ENCODE results near the gene RRAS. TPM values are rescaled to one million over a fixed set of nuclear protein-coding genes. Genes with fewer than 3 reads are reported as not detected.

The RRAS gene
- 55.4 and 88.5 TPM in 2 replicates for total RNA-seq

GRCh38 chr19:49640113-49640898 is at the start of gene RRAS:
Gene RRAS (minus strand): TSS chr19:49640143. CDS start chr19:49640098, 45 bp downstream.

GRCh38 chr19:49689133-49690078 is 49.5 kb upstream of the RRAS start, which contains the start of gene ADM5:
Gene ADM5 (plus strand): TSS chr19:49689594. CDS start chr19:49689838, 244 bp downstream.

GRCh38 chr19:49677231-49677900 is 37.4 kb upstream of the RRAS start, which contains the start of gene PRMT1:
Gene PRMT1 (plus strand): TSS chr19:49677271. CDS start chr19:49677281, 10 bp downstream.

GRCh38 chr19:49665351-49666119 is 25.6 kb upstream of the RRAS start, which contains the start of the genes BCL2L12 and IRF3:
Gene BCL2L12 (plus strand): TSS chr19:49665933. CDS start chr19:49666693, 760 bp downstream.
Gene IRF3 (minus strand): TSS chr19:49665857. CDS start chr19:49664838, 1,019 bp downstream.

GRCh38 chr19:49641688-49642491 is 1.9 kb upstream of the RRAS start, which contains the start of gene SCAF1:
Gene SCAF1 (plus strand): TSS chr19:49642209. CDS start chr19:49645027, 2,818 bp downstream.

GRCh38 chr19:49590971-49591730 is 48.8 kb downstream of the RRAS start, which contains the start of gene PRR12:
Gene PRR12 (plus strand): TSS chr19:49591182. CDS start chr19:49591655, 473 bp downstream.

Other genes with a start within 250 kb of the RRAS start
- gene PTH2, start 216.7 kb downstream of the RRAS start, total RNA-seq: not detected in 2 replicates
- not detected in 2 replicates for gene GFY, start 214.8 kb downstream of the RRAS start, total RNA-seq
- not detected in 2 replicates for gene SLC17A7, start 198.6 kb downstream of the RRAS start, total RNA-seq
- 74.7 and 86.8 TPM in 2 replicates for gene PIH1D1, start 188.3 kb downstream of the RRAS start, total RNA-seq
- 19.4 and 29.5 TPM in 2 replicates for gene ALDH16A1, start 186.9 kb downstream of the RRAS start, total RNA-seq
- gene FLT3LG, start 165.9 kb downstream of the RRAS start, total RNA-seq: 1.6 and 2.1 TPM in 2 replicates
- gene RPL13A, start 152.5 kb downstream of the RRAS start, total RNA-seq: 2,476 and 3,531 TPM in 2 replicates
- 3,565 and 3,976 TPM in 2 replicates for gene RPS11, start 143.7 kb downstream of the RRAS start, total RNA-seq
- 16.1 and 27.0 TPM in 2 replicates for gene FCGRT, start 127.5 kb downstream of the RRAS start, total RNA-seq
- gene RCN3, start 112.1 kb downstream of the RRAS start, total RNA-seq: 1.3 and 3.3 TPM in 2 replicates
- 52.4 and 71.2 TPM in 2 replicates for gene NOSIP, start 59.6 kb downstream of the RRAS start, total RNA-seq
- 5.7 and 8.2 TPM in 2 replicates for gene PRRG2, start 58.8 kb downstream of the RRAS start, total RNA-seq
- gene PRR12, start 49.0 kb downstream of the RRAS start, total RNA-seq: 4.7 and 6.0 TPM in 2 replicates
- gene SCAF1, start 2.1 kb upstream of the RRAS start, total RNA-seq: 28.1 and 35.2 TPM in 2 replicates
- 71.1 and 83.8 TPM in 2 replicates for gene IRF3, start 25.7 kb upstream of the RRAS start, total RNA-seq
- 18.4 and 37.6 TPM in 2 replicates for gene BCL2L12, start 25.8 kb upstream of the RRAS start, total RNA-seq
- 301 and 446 TPM in 2 replicates for gene PRMT1, start 37.1 kb upstream of the RRAS start, total RNA-seq
- gene ADM5, start 49.5 kb upstream of the RRAS start, total RNA-seq: 1.3 and 4.1 TPM in 2 replicates
- 0.23 and 2.0 TPM in 2 replicates for gene CPT1C, start 51.0 kb upstream of the RRAS start, total RNA-seq
- gene TSKS, start 123.2 kb upstream of the RRAS start, total RNA-seq: not detected in 2 replicates
- 101 TPM in 2 replicates for gene AP2A1, start 126.9 kb upstream of the RRAS start, total RNA-seq
- 11.5 and 13.8 TPM in 2 replicates for gene FUZ, start 173.1 kb upstream of the RRAS start, total RNA-seq
- gene MED25, start 178.1 kb upstream of the RRAS start, total RNA-seq: 18.7 and 20.5 TPM in 2 replicates
- gene PTOV1, start 211.0 kb upstream of the RRAS start, total RNA-seq: 44.3 and 45.9 TPM in 2 replicates
- 55.1 and 66.5 TPM in 2 replicates for gene PNKP, start 227.4 kb upstream of the RRAS start, total RNA-seq
- gene AKT1S1, start 237.2 kb upstream of the RRAS start, total RNA-seq: 20.1 and 25.7 TPM in 2 replicates
- gene TBC1D17, start 237.6 kb upstream of the RRAS start, total RNA-seq: 11.6 and 15.2 TPM in 2 replicates